ENCODE results near the gene PRDM4.
"Not testable (repeated sequence)": the region's sequence is repeated elsewhere in the genome, so short reads cannot be mapped to it uniquely, and the experiment has no call there.

PRDM4 gene

GRCh38 chr12:107765316-107765715 lies 4.4 kb upstream of the PRDM4 start:
- DNase-seq: no peak

- no peak for DNase-seq
Measured at GRCh38 chr12:107764626-107765025, 3.7 kb upstream of the PRDM4 start.

GRCh38 chr12:107762874-107763273 lies 1.9 kb upstream of the PRDM4 start:
- no peak for DNase-seq

DNA sequence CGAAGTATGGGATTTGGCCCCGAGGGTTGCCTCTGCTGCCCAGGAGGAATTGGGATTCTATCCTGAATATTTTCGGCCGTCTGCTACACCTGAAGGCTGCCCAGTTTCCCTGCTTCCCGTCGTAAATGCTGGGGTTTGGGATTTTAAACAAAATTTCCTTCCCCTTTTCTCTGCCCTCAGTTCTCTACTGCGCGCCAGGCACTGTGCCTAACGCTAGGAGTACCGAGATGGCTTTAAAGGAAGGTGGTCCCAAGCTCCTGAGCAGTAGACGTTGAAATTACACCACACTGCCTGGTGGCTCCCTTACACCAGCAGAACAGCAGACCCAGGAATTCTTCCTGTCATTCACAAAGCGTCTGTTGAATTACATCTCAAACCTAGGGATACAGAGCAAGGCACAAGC lies 566 bp upstream of the PRDM4 start:
- DNase-seq: peak in 1 of 2 donors; percentile 24

- peak in 1 of 2 donors; percentile 9 for DNase-seq
Measured at GRCh38 chr12:107760207-107760808, 629 bp downstream of the PRDM4 start.

DNA sequence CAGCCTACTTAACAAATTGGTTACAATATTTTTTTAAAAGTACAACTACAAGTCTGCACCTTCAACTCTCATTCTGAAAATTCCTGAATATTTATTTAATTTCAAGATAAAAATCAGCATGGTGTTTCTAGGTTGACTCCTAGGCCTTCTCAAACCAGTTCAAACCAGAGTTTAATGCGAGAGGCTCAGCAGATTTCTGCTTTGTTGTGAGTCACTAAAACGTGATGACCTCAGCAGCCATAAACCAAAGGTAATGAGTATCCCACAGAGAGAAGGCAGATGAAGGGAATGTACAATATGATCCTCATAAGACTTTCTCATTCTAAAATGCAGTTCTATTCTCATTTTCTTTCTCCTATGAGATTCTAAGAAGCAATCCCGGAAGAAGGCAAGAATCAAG lies 1.5 kb downstream of the PRDM4 start:
- DNase-seq: peak in 1 of 2 donors; percentile 19

DNA sequence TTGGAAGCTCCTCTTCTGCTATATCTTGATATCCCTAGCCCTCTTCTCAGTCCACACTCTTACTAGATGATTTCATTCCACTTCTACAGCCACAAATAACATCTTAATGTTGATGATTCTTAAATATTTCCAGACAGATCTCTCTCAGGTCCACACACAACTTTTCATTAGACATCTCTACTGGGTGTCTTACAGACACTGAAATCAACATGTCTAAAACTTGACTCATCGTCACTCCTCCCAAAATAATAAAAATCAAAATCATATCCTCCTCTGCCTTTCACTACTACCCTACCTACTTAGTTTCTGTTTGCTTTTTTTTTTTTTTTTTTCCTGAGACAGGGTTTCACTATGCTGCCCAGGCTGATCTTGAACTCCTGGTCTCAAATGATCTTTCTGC lies 11.9 kb downstream of the PRDM4 start:
- DNase-seq: no peak

DNA sequence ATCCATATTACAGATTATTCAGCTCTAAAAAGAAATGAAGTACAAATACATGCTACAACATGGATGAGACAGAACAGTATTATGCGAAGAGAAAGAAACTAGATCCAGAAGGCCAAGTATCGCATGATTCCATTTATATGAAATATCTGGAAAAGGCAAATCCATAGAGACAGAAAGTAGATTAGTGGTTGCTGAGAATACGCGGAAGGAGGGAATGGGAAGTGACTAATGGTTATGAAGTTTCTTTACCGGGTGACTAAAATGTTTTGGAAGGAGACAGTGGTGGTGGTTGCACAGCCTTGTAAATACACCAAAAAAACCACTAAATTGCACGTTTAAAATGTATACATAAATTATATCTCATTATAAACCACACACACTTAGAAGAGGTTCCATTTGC lies 12.5 kb downstream of the PRDM4 start:
- DNase-seq: no peak

DNA sequence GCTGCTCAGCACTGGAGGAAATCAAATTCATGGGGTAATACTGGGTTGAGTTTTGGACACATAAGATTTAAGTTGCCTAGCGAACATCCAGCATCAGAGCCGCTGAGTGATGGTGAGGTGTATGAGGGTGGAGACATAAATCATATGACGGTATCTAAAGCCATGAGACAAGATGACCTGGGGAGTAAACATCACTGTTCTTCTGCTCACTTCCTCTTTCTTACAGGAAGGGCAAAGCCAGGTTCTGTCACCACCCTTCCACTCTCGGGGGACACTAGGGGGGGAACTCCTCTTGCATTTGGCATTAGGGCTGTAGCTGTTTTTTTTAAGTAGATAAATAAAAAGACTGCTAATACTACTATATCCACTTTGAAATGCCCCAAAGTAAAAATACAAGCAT lies 24.0 kb downstream of the PRDM4 start:
- DNase-seq: peak in 1 of 2 donors; percentile 80

- DNase-seq: no peak
Measured at GRCh38 chr12:107735763-107736162, 25.2 kb downstream of the PRDM4 start.

- no peak for DNase-seq
Measured at GRCh38 chr12:107734139-107734538, 26.8 kb downstream of the PRDM4 start.

GRCh38 chr12:107732365-107732764 lies 28.6 kb downstream of the PRDM4 start:
- DNase-seq: no peak

- peak in 1 of 2 donors; percentile 39 for DNase-seq
Measured at GRCh38 chr12:107731366-107731765, 29.6 kb downstream of the PRDM4 start.

- DNase-seq: no peak
Measured at GRCh38 chr12:107730618-107731341, 30.2 kb downstream of the PRDM4 start.

DNA sequence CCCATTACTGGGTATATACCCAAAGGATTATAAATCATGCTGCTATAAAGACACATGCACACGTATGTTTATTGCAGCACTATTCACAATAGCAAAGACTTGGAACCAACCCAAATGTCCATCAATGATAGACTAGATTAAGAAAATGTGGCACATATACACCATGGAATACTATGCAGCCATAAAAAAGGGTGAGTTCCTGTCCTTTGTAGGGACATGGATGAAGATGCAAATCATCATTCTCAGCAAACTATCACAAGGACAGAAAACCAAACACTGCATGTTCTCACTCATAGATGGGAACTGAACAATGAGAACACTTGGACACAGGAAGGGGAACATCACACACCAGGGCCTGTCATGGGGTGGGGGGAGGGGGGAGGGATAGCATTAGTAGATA lies 33.2 kb downstream of the PRDM4 start:
- not testable (repeated sequence) for DNase-seq

DNA sequence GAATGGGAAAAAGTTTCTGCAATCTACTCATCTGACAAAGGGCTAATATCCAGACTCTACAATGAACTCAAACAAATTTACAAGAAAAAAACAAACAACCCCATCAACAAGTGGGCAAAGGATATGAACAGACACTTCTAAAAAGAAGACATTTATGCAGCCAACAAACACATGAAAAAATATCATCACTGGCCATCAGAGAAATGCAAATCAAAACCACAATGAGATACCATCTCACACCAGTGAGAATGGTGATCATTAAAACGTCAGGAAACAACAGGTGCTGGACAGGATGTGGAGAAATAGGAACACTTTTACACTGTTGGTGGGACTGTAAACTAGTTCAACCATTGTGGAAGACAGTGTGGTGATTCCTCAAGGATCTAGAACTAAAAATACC lies 33.6 kb downstream of the PRDM4 start:
- not testable (repeated sequence) for DNase-seq

DNA sequence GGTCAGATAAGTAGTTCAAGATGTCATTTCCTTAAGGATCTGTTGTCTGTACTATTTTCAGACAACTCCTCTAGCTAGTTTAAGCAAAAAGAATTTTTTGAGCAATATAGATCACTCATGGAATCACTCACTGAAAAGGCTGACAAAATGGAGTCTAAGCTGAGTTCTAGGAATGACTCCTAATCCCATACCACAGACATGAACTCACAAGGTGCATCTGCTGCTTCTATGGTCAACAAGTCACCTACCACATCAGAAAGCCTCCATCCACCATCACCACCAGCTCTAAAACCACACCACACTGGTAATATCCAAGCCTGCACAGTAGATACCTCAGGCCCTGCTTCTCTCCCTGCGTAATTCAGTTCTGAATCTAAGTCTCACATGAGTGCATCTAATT lies 42.3 kb downstream of the PRDM4 start:
- DNase-seq: no peak

DNA sequence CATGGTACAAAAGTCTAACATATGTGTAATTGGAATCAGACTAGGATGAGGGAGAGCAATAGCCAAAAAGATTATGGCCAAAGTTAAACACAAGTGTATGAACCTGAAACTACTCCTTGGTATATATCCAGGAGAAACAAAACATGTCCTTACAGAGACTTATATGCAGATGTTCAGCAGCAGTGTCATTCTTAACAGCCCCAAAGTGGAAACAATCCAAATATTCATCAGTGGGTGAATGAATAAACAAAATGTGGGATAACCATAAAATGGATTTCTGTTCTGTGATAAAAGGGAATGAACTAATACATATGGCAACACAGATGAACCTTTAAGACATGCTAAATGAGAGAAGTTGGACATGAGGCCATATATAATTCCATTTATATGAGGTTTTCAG lies 45.2 kb downstream of the PRDM4 start:
- no peak for DNase-seq

DNA sequence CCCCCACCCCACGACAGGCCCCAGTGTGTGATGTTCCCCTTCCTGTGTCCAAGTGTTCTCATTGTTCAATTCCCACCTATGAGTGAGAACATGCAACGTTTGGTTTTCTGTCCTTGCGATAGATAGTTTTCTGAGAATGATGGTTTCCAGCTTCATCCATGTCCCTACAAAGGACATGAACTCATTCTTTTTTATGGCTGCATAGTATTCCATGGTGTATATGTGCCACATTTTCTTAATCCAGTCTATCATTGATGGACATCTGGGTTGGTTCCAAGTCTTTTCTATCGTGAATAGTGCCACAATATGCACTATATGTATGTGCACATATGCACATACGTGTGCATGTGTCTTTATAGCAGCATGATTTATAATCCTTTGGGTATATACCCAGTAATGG lies 55.4 kb downstream of the PRDM4 start:
- DNase-seq: not testable (repeated sequence)

DNA sequence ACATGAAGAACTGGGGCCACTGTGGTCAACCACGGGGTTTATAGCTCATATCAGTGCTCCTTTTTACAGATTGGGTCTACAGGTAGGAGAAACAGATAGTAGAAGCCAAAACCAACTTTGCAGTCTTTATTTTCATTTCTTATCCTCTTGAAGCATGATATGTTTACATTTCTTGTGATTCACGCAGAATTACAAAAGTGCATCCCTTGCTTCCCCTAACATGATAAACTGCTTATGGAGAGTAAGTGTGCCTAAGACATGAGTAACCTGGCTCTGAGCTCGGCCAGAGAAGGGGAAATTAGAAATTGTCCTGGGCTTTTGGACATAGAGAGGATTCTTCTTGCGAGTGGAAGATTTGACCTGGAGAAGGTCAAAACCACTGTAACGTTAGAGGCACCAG lies 56.9 kb downstream of the PRDM4 start:
- no peak for DNase-seq

DNA sequence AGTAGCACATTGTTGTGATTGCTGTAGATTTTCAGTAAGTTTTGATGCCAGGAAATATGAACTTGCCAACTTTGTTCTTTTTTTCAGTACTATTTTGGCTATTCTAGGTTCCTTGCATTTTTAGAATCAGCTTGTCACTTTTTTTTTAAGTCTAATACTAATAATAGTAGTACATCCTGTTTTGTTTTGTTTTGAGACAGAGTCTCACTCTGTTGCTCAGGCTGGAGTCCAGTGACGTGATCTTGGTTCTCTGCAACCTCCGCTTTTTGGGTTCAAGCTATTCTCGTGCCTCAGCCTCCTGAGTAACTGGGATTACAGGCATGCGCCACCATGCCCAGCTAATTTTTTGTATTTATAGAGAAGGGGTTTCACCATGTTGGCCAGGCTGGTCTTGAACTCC lies 58.8 kb downstream of the PRDM4 start:
- no peak for DNase-seq

GRCh38 chr12:107695772-107696171 lies 65.2 kb downstream of the PRDM4 start:
- not testable (repeated sequence) for DNase-seq

DNA sequence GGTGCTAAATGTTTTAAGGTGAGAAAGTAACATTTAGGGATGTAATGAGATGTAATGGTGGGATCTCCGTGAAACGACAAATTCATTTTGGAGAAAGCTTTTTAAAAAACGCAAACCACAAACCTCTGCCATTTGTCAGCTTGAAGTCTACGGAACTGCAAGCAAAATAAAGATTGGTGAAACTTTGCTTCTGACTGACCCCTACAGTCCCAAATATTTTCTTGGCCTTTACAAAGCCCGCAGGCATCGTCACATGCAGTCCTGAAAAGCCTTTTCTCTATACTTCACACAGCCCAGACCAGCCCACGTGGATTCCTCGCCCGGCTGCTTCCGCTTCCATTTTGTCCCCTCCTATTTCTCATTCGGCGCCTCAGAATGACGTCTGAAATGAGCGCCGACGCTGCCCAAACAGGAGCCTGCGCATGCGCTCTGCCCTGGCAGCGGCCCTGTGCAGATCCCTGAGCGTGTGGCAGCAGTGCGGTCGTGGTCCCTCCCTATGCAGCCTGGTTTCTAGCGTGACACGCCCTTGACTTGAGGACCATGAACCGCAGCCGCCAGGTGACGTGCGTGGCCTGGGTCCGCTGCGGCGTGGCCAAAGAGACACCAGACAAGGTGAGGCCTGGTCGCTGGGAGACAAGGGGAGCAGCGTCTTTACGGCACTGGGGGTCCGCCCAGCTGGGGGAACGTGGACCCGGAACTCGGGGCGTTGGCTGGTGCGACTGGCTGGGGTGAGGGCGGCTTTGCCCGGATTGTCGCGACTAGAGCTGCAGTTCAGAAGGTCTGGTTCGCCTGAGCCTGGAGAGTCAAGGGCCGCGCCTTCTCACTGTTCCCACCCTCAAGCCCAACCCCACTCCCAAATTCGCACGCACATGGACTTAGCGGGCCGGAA lies 75.3 kb downstream of the PRDM4 start, which contains the start of gene PWP1:
Gene PWP1, plus strand, starts transcription at position 440 of the 889 bp plus-strand sequence. Its CDS starts 101 bp downstream, at position 541.
- DNase-seq: peak; percentile 95 to 97

- peak in 1 of 2 donors; percentile 38 for DNase-seq
Measured at GRCh38 chr12:107684990-107685359, 76.0 kb downstream of the PRDM4 start.
